WTC11 (cell line): ENCODE data around the gene CD79B. TPM values are rescaled to one million over a fixed set of nuclear protein-coding genes. Genes with fewer than 3 reads are reported as not detected.
A peak's percentile ranks its signal among the peaks of the same experiment; 100 is the strongest.

ENCODE experiments used
- ATAC-seq: fragments of 200-7000 bp; cut with Tn5 transposase; 2 replicates; pipeline ENCODE4 v1.10.0; 2021; ENCODE audit warnings: mild to moderate bottlenecking, moderate library complexity
- CTCF ChIA-PET: fragments of 300-600 bp; sonication (Branson Sonifier 250); formaldehyde crosslinking; loops from one replicate; lab custom pipeline; 2021; ENCODE audit warnings: antibody characterized with exemption; lab: Charles Lee
- POLR2A ChIA-PET: fragments of 350-600 bp; sonication (Branson Sonifier 250); formaldehyde crosslinking; loops from one replicate; lab custom pipeline; 2021; ENCODE audit warnings: antibody characterized with exemption; lab: Charles Lee
- DNase-seq: peaks from one replicate; pipeline ENCODE4 v3.0.0; 2021; ENCODE audit warnings: low spot score
- H3K27ac Mint-ChIP-seq: 2 replicates; pipeline ENCODE4 v1.8.0; 2021; ENCODE audit warnings: mixed read lengths
- H3K27me3 Mint-ChIP-seq: 2 replicates; pipeline ENCODE4 v1.8.0; 2021; ENCODE audit warnings: low read depth, mild to moderate bottlenecking, moderate library complexity, mixed read lengths
- H3K36me3 Mint-ChIP-seq: 2 replicates; pipeline ENCODE4 v1.8.0; 2021; ENCODE audit warnings: mixed read lengths
- H3K4me1 Mint-ChIP-seq: 2 replicates; pipeline ENCODE4 v1.8.0; 2022; ENCODE audit warnings: mixed read lengths
- H3K4me3 Mint-ChIP-seq: 2 replicates; pipeline ENCODE4 v1.8.0; 2021; ENCODE audit warnings: mild to moderate bottlenecking, moderate library complexity, mixed read lengths
- H3K9me3 Mint-ChIP-seq: 2 replicates; pipeline ENCODE4 v1.8.0; 2021; ENCODE audit warnings: mixed read lengths
- FOXK1 ChIP-seq: sonication (generic); formaldehyde crosslinking; IDR thresholded peaks from 2 replicates; pipeline ENCODE4 v1.8.0; 2022; ENCODE audit warnings: mild to moderate bottlenecking, moderate library complexity, missing genetic modification reagents
- NFE2L1 ChIP-seq: sonication (generic); formaldehyde crosslinking; IDR thresholded peaks from 2 replicates; pipeline ENCODE4 v1.8.1; 2023; ENCODE audit warnings: missing genetic modification reagents
- NFYB ChIP-seq: sonication (generic); formaldehyde crosslinking; conservative IDR thresholded peaks from 2 replicates; pipeline ENCODE4 v1.8.0; 2022; ENCODE audit warnings: low read depth, missing genetic modification reagents
- NR1H2 ChIP-seq: sonication (generic); formaldehyde crosslinking; IDR thresholded peaks from 2 replicates; pipeline ENCODE4 v1.9.0; 2021; ENCODE audit warnings: mild to moderate bottlenecking, moderate library complexity, missing genetic modification reagents
- ZNF121 ChIP-seq: sonication (generic); formaldehyde crosslinking; IDR thresholded peaks from 2 replicates; pipeline ENCODE4 v1.8.0; 2023; ENCODE audit warnings: missing genetic modification reagents
- ZNF138 ChIP-seq: sonication (generic); formaldehyde crosslinking; conservative IDR thresholded peaks from 2 replicates; pipeline ENCODE4 v1.8.1; 2022; ENCODE audit warnings: mild to moderate bottlenecking, moderate library complexity, missing genetic modification reagents
- ZNF263 ChIP-seq: sonication (generic); formaldehyde crosslinking; IDR thresholded peaks from 2 replicates; pipeline ENCODE4 v1.8.1; 2022; ENCODE audit warnings: low read depth, mild to moderate bottlenecking, moderate library complexity, missing genetic modification reagents
- ZNF396 ChIP-seq: fragments of 250-450 bp; sonication (Bioruptor Pico); IDR thresholded peaks from 2 replicates; pipeline ENCODE4 v1.8.0; 2021; ENCODE audit warnings: mild to moderate bottlenecking, moderate library complexity, borderline replicate concordance
- total RNA-seq: library from RNA; stranded (reverse); gene quantifications from 3 replicates; pipeline ENCODE4 v1.2.3, GENCODE V29; 2021
- TF ChIP-seq, protein P1 (sequence below): sonication (generic); formaldehyde crosslinking; IDR thresholded peaks from 2 replicates; pipeline ENCODE4 v1.8.1; 2023; ENCODE audit warnings: mild to moderate bottlenecking, missing genetic modification reagents
- TF ChIP-seq, protein P2 (sequence below): fragments of 250-450 bp; sonication (Bioruptor Pico); IDR thresholded peaks from 2 replicates; pipeline ENCODE4 v1.9.0; 2021; ENCODE audit warnings: moderate library complexity, mild to moderate bottlenecking, inconsistent platforms, borderline replicate concordance
- TF ChIP-seq, protein P3 (sequence below): fragments of 250-450 bp; sonication (Bioruptor Pico); conservative IDR thresholded peaks from 2 replicates; pipeline ENCODE4 v1.9.0; 2021; ENCODE audit warnings: mild to moderate bottlenecking
- TF ChIP-seq, protein P4 (sequence below): fragments of 250-450 bp; sonication (Bioruptor Pico); IDR thresholded peaks from 2 replicates; pipeline ENCODE4 v1.9.0; 2021; ENCODE audit warnings: mild to moderate bottlenecking, borderline replicate concordance
- TF ChIP-seq, protein P5 (sequence below): fragments of 250-450 bp; sonication (Bioruptor Pico); IDR thresholded peaks from 2 replicates; pipeline ENCODE4 v1.8.0; 2021; ENCODE audit warnings: mild to moderate bottlenecking

Gene CD79B
- total RNA-seq, 1 experiment from 2014 or later, result 3.0 TPM

DNA sequence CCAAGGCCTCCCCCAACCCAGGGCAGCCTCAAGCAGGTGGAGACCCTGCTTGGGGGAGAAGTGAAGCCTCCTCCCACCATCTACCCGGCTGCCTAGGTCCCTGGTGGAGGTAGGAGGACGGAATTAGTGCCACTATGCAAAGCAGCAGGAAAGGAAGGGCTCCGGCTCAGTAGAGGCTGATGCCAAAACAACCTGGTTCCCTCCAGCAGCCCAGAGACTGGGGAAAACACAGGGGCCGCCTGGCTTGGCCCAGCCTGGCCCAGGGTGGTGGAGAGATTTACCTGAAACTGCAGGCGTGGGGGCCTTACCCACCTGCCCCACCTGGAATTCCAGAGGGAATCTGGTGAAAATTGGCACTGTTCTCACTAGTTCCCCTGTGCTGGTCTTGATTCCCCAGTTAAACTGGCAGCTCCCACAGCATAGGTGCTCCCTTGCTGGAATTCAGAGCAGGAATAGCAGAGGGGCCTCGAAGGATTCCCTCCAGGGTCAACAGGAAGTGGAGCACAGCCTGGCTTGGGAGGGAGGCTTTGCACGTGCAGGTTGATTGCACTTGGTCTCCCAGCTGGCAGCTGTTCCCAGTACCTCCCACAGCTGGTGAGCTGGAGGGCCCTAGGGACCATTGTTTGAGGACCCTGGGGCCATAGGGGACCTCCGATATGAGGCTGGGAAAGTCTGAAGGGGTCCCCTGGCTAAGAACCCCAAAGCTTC is 4.5 kb downstream of the CD79B start:
- no peaks in the 10 kb centered on the region for H3K27me3 Mint-ChIP-seq
- CTCF ChIA-PET, result interaction anchor here (0.7 to 6.3 kb wide), 10 partner anchors 9 to 206 kb away, joined by 3 to 87 read pairs (median 4); partner anchors contain the start of genes CSHL1, GH1 and GH2
- TF ChIP-seq ZNF263 (CRISPR knock-in tag), result peak; percentile 61; the same call in 1 of the 2 replicates
- TF ChIP-seq, protein P1, sequence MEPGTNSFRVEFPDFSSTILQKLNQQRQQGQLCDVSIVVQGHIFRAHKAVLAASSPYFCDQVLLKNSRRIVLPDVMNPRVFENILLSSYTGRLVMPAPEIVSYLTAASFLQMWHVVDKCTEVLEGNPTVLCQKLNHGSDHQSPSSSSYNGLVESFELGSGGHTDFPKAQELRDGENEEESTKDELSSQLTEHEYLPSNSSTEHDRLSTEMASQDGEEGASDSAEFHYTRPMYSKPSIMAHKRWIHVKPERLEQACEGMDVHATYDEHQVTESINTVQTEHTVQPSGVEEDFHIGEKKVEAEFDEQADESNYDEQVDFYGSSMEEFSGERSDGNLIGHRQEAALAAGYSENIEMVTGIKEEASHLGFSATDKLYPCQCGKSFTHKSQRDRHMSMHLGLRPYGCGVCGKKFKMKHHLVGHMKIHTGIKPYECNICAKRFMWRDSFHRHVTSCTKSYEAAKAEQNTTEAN (CRISPR knock-in tag), result no peak
- TF ChIP-seq, all 79 proteins: peak for 1
- no peak overlapping the region for H3K4me3 Mint-ChIP-seq
- H3K36me3 Mint-ChIP-seq, result no peaks in the 10 kb centered on the region
- H3K27ac Mint-ChIP-seq, result no peak overlapping the region
- POLR2A ChIA-PET, result interaction anchor here (0.6 to 0.7 kb wide), 2 partner anchors 19 to 335 kb away, joined by 3 read pairs; partner anchors contain the start of gene TEX2
- H3K4me1 Mint-ChIP-seq, result peaks cover 16% of the 10 kb centered on the region
- no peak for ATAC-seq
- no peaks in the 10 kb centered on the region for H3K9me3 Mint-ChIP-seq
- no peak for DNase-seq

DNA sequence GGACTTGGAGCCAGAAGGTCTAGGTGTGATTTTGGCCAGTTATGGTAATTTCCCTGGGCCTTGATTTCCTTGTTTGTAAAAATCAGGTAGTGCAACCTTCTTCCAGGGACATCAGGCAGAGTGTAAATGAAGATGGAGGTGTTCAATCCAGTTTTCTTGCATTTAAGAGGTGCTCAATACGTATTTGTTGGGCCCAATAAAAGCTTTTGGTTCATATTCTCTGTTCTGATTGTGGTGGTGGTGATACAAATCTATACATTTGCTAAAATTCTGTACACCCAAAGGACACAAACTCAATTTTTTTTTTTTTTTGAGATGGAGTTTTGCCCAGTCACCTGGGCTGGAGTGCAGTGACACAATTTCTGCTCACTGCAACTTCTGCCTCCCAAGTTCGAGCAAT is 6.0 kb downstream of the CD79B start:
- no peaks in the 10 kb centered on the region for H3K36me3 Mint-ChIP-seq

More for the DNA sequence above, 6.0 kb downstream of the CD79B start:
- TF ChIP-seq, protein P2, sequence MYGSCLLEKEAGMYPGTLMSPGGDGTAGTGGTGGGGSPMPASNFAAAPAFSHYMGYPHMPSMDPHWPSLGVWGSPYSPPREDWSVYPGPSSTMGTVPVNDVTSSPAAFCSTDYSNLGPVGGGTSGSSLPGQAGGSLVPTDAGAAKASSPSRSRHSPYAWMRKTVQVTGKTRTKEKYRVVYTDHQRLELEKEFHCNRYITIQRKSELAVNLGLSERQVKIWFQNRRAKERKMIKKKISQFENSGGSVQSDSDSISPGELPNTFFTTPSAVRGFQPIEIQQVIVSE (CRISPR knock-in tag), result no peak
- TF ChIP-seq FOXK1, result no peak
- TF ChIP-seq, protein P1 (CRISPR knock-in tag), result no peak
- no peak for TF ChIP-seq NFYB (CRISPR knock-in tag)
- no peak for TF ChIP-seq NFE2L1 (CRISPR knock-in tag)
- no peak for TF ChIP-seq ZNF138 (CRISPR knock-in tag)
- TF ChIP-seq, protein P3, sequence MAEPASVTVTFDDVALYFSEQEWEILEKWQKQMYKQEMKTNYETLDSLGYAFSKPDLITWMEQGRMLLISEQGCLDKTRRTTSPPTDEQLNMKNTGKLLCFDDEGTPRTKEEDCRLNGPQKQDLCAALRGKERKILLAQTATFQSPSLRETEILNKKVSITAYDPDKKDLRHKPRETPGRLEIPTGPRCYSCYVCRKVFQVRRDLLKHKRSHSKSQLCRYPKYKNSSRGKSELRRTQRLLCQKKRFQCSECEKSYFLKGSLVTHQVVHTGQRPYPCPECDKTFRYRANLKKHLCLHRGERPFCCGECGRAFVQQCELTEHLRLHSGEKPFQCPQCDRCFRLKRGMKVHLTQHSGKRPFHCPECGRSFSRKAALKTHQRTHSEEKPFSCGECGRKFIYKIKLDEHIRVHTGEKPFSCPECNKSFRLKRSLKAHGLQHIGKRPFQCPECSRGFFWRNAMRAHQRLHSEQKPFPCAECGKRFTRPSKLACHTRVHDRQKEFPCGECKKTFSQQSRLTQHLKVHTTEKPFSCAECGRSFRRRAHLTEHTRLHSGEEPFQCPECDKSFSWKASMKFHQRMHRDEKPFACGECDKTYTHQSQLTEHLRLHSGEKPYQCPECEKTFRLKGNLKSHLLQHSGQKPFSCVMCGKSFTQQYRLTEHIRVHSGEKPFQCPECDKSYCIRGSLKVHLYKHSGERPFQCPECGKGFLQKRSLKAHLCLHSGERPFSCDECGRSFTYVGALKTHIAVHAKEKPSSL (CRISPR knock-in tag), result no peak
- TF ChIP-seq ZNF121 (CRISPR knock-in tag), result no peak
- TF ChIP-seq NR1H2 (CRISPR knock-in tag), result no peak
- TF ChIP-seq, protein P4, sequence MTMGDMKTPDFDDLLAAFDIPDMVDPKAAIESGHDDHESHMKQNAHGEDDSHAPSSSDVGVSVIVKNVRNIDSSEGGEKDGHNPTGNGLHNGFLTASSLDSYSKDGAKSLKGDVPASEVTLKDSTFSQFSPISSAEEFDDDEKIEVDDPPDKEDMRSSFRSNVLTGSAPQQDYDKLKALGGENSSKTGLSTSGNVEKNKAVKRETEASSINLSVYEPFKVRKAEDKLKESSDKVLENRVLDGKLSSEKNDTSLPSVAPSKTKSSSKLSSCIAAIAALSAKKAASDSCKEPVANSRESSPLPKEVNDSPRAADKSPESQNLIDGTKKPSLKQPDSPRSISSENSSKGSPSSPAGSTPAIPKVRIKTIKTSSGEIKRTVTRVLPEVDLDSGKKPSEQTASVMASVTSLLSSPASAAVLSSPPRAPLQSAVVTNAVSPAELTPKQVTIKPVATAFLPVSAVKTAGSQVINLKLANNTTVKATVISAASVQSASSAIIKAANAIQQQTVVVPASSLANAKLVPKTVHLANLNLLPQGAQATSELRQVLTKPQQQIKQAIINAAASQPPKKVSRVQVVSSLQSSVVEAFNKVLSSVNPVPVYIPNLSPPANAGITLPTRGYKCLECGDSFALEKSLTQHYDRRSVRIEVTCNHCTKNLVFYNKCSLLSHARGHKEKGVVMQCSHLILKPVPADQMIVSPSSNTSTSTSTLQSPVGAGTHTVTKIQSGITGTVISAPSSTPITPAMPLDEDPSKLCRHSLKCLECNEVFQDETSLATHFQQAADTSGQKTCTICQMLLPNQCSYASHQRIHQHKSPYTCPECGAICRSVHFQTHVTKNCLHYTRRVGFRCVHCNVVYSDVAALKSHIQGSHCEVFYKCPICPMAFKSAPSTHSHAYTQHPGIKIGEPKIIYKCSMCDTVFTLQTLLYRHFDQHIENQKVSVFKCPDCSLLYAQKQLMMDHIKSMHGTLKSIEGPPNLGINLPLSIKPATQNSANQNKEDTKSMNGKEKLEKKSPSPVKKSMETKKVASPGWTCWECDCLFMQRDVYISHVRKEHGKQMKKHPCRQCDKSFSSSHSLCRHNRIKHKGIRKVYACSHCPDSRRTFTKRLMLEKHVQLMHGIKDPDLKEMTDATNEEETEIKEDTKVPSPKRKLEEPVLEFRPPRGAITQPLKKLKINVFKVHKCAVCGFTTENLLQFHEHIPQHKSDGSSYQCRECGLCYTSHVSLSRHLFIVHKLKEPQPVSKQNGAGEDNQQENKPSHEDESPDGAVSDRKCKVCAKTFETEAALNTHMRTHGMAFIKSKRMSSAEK (CRISPR knock-in tag), result no peak
- TF ChIP-seq, protein P5, sequence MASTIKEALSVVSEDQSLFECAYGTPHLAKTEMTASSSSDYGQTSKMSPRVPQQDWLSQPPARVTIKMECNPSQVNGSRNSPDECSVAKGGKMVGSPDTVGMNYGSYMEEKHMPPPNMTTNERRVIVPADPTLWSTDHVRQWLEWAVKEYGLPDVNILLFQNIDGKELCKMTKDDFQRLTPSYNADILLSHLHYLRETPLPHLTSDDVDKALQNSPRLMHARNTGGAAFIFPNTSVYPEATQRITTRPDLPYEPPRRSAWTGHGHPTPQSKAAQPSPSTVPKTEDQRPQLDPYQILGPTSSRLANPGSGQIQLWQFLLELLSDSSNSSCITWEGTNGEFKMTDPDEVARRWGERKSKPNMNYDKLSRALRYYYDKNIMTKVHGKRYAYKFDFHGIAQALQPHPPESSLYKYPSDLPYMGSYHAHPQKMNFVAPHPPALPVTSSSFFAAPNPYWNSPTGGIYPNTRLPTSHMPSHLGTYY (CRISPR knock-in tag), result no peak
- TF ChIP-seq ZNF396 (CRISPR knock-in tag), result no peak
- H3K4me3 Mint-ChIP-seq, result no peak overlapping the region
- peaks cover 6% of the 10 kb centered on the region for H3K4me1 Mint-ChIP-seq
- ATAC-seq, result no peak
- ChIA-PET CTCF (interaction anchor here (0.7 to 1.2 kb wide), 3 partner anchors 15 to 103 kb away, joined by 3 to 4 read pairs (median 3); partner anchors contain the start of gene CSHL1), POLR2A (no interaction called here)
- no peaks in the 10 kb centered on the region for H3K27me3 Mint-ChIP-seq
- H3K27ac Mint-ChIP-seq, result no peak overlapping the region
- H3K9me3 Mint-ChIP-seq, result no peaks in the 10 kb centered on the region
- DNase-seq, result no peak
